ENCODE data around the gene EIF4A3. TPM values are rescaled to one million over a fixed set of nuclear protein-coding genes. Genes with fewer than 3 reads are reported as not detected.

The EIF4A3 gene
- total and polyA plus RNA-seq, 9 of the 15 experiments (the other 6 are each of a cell fraction or from before 2014, with no cell fraction given) = 62.7 to 171 (median 127) TPM

DNA sequence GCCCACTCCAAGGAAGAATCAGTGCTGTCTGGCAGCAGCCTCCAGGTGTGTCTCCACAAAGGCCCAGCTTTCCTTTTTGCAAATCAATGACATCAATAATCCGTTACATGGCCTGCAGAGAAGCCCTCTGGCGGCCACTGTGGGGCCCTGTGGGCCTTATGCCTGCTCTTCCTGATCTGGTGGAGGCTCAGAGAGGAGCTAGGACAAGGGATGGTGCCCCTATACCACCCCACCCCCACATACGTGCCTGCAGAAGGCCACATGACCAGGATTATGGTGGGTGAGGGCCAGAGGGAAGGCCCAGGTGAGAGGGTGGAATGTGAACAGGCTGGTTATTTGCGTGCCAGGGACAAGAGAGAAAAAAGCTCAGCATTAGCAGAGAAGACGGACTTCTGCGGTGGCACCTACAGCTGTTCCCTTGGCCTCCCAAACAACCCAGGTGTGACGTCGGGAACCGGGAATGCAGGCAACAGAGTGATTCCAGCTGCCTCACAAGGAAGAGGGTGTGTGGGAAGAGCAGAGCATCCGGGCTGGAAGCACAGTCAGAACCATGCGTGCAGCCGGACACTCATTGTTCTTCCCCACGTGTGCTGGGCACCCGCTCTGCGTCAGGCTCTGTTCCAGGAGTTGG lies 22.5 kb downstream of the EIF4A3 start (continued):
- TF ChIP-seq ZFX (CRISPR knock-in tag; IDR thresholded peaks at IDR 0.05) (no peak), ZNF224 (CRISPR knock-in tag; IDR thresholded peaks at IDR 0.05) (no peak), SOX6 (IDR thresholded peaks at IDR 0.05) (no peak), SIX5 (IDR thresholded peaks at IDR 0.05; ENCODE audit: borderline replicate concordance in 1 of 2, insufficient read depth in 1 of 2, low read depth in 1 of 2, low read length in 2 of 2) (no peak)

DNA sequence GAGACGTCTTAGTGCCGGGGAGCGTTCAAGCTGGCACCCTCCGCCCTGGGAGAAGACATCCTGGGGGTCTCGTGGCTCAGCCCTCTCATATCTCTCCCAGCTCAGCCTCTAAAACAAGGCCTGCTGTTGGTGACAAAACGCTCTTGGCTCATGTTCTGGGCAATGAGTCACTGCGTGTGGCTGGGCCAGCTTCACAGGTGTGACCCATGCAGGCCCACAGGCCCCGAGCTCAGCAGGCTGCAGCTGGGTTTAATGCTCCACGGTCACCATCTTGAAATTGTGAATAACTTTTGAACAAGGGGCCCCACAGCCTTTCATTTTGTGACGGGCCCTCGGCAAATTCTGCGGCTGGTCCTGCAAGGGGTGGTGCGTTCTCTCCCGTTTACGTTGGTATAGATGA lies 23.1 kb downstream of the EIF4A3 start:
- CTCF ChIA-PET (ENCODE audit: low intra/inter-chr PET ratio) = interaction anchor here (0.5 kb wide), 1 partner anchor 117 kb away, joined by 3 read pairs; no protein-coding TSS in a partner anchor
- POLR2A ChIA-PET = interaction anchor here (0.7 to 2.0 kb wide), 4 partner anchors 10 to 315 kb away, joined by 3 to 24 read pairs (median 4); no protein-coding TSS in a partner anchor
- TF ChIP-seq ZBTB1 (CRISPR knock-in tag; IDR thresholded peaks at IDR 0.05; ENCODE audit: borderline replicate concordance, low read depth) = no peak
- TF ChIP-seq PRMT5 (CRISPR knock-in tag; IDR thresholded peaks at IDR 0.05) = no peak
- no peak for TF ChIP-seq CBX5 (IDR thresholded peaks at IDR 0.05; ENCODE audit: borderline replicate concordance, low read depth)
- no peak for TF ChIP-seq ZNF316 (IDR thresholded peaks at IDR 0.05)
- no peak for TF ChIP-seq JUNB (CRISPR knock-in tag; conservative IDR thresholded peaks at IDR 0.05)
- TF ChIP-seq, protein P1, sequence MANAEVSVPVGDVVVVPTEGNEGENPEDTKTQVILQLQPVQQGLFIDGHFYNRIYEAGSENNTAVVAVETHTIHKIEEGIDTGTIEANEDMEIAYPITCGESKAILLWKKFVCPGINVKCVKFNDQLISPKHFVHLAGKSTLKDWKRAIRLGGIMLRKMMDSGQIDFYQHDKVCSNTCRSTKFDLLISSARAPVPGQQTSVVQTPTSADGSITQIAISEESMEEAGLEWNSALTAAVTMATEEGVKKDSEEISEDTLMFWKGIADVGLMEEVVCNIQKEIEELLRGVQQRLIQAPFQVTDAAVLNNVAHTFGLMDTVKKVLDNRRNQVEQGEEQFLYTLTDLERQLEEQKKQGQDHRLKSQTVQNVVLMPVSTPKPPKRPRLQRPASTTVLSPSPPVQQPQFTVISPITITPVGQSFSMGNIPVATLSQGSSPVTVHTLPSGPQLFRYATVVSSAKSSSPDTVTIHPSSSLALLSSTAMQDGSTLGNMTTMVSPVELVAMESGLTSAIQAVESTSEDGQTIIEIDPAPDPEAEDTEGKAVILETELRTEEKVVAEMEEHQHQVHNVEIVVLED (CRISPR knock-in tag; IDR thresholded peaks at IDR 0.05) = no peak
- no peak for TF ChIP-seq ZNF431 (CRISPR knock-in tag; IDR thresholded peaks at IDR 0.05)
- TF ChIP-seq, protein P2, sequence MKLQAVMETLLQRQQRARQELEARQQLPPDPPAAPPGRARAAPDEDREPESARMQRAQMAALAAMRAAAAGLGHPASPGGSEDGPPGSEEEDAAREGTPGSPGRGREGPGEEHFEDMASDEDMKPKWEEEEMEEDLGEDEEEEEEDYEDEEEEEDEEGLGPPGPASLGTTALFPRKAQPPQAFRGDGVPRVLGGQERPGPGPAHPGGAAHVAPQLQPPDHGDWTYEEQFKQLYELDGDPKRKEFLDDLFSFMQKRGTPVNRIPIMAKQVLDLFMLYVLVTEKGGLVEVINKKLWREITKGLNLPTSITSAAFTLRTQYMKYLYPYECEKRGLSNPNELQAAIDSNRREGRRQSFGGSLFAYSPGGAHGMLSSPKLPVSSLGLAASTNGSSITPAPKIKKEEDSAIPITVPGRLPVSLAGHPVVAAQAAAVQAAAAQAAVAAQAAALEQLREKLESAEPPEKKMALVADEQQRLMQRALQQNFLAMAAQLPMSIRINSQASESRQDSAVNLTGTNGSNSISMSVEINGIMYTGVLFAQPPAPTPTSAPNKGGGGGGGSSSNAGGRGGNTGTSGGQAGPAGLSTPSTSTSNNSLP (IDR thresholded peaks at IDR 0.05; ENCODE audit: borderline replicate concordance, low read depth, low read length) = no peak
- no peak for TF ChIP-seq ZNF143 (CRISPR knock-in tag; IDR thresholded peaks at IDR 0.05)
- TF ChIP-seq NR1H2 (CRISPR knock-in tag; IDR thresholded peaks at IDR 0.05) = no peak
- TF ChIP-seq HNRNPK (IDR thresholded peaks at IDR 0.05; ENCODE audit: low read depth, low read length, poor library complexity, severe bottlenecking) = no peak
- TF ChIP-seq CBFA2T3 (IDR thresholded peaks at IDR 0.05) = peak; percentile 65

More for the DNA sequence above, 23.1 kb downstream of the EIF4A3 start:
- Histone ChIP-seq H3K36me3 (ENCODE audit: control insufficient read depth, insufficient read depth, low read length) (no peaks in the 10 kb centered on the region), H3K79me2 (ENCODE audit: control insufficient read depth, insufficient read depth, low read length) (no peaks in the 10 kb centered on the region), H2AFZ (ENCODE audit: low read depth, low read length) (no peak overlapping the region), H4K20me1 (replicated peaks; ENCODE audit: control insufficient read depth, insufficient read depth, low read length) (no peaks in the 10 kb centered on the region), H3K9me1 (ENCODE audit: control insufficient read depth, insufficient read depth, low read length) (no peaks in the 10 kb centered on the region), H3K27me3 (ENCODE audit: control insufficient read depth in 2 of 2, insufficient read depth in 2 of 2, low read length in 2 of 2) (peaks cover 32 to 47% of the 10 kb centered on the region in 2 experiments; a peak in 4 of 5 replicates), H3K9ac (ENCODE audit: insufficient read depth in 1 of 2, low read depth in 2 of 2, low read length in 2 of 2) (no peak overlapping the region; a peak in 1 of 4 replicates), H3K4me2 (ENCODE audit: insufficient read depth, low read length) (no peak overlapping the region), H3K4me3 (no peak overlapping the region), H3K4me1 (replicated peaks in 1 of 2; ENCODE audit: control insufficient read depth in 2 of 2, insufficient read depth in 2 of 2, low read length in 2 of 2) (peaks cover 0 to 17% of the 10 kb centered on the region in 2 experiments; a peak in 2 of 5 replicates), H3K27ac (ENCODE audit: extremely low read depth, low read depth, low read length) (no peak overlapping the region), H3K9me3 (replicated peaks; ENCODE audit: control insufficient read depth, insufficient read depth, low read depth, low read length) (no peaks in the 10 kb centered on the region)
- intact Hi-C loops (cut with micrococcal nuclease) (loop anchor here (1.0 kb wide), 1 partner anchor 41 kb away; no protein-coding TSS in a partner anchor), in situ Hi-C loops (cut with MboI) (no loop called here)
- no peak for DNase-seq (ENCODE audit: extremely low read depth in 1 of 4, low spot score in 3 of 4)
- WGBS (ENCODE audit: insufficient coverage, low coverage, missing lambda C conversion rate) = 17% methylated on average over 14 of the region's 15 CpGs
- ATAC-seq = no peak
- FAIRE-seq = no peak
- no TSS peak for BruUV-seq (replicated peaks)
